HepG2 (cell line): ENCODE results near the gene DTHD1. TPM values are rescaled to one million over a fixed set of nuclear protein-coding genes. Genes with fewer than 3 reads are reported as not detected.

Experiments
- ATAC-seq: fragments of 200-7000 bp; cut with Tn5 transposase; 3 replicates; pipeline ENCODE4 v1.9.1; 2020; ENCODE audit warnings: mild to moderate bottlenecking, moderate library complexity
- BruUV-seq: library from RNA; stranded (reverse); fragments of 400-500 nt; replicated peaks from 2 replicates; lab custom pipeline; 2021; lab: Mats Ljungman, UMichigan
- CTCF ChIA-PET: fragments of 300-600 bp; formaldehyde crosslinking; extraction: SDS; loops from one replicate; lab custom pipeline; 2021; ENCODE audit warnings: low total read pairs, inconsistent platforms, low intra/inter-chr PET ratio; lab: Yijun Ruan, JAX
- POLR2A ChIA-PET: fragments of 350-600 bp; sonication (Branson Sonifier 250); formaldehyde crosslinking; loops from one replicate; lab custom pipeline; 2020; ENCODE audit warnings: antibody characterized with exemption, inconsistent platforms; lab: Yijun Ruan, JAX
- DNase-seq: peaks from one replicate; pipeline ENCODE4 v3.0.0-alpha.2; 2015; ENCODE audit warnings: low spot score
- FAIRE-seq: peaks from 3 replicates; lab custom pipeline; 2011; peaks lifted over from hg19 to GRCh38; lab: Jason Lieb, UNC
- H2AFZ ChIP-seq: one replicate; pipeline ENCODE4 v1.6.1; 2011; ENCODE audit warnings: low read length, inconsistent platforms
- H3K27ac ChIP-seq: fragments of 300-600 bp; 3 replicates; pipeline ENCODE4 v1.8.0; 2011; ENCODE audit warnings: mixed run types, mild to moderate bottlenecking, mixed read lengths, low read length, inconsistent platforms; ENCODE audit not compliant: insufficient read depth; ENCODE audit errors: extremely low read length
- H3K27me3 ChIP-seq, 2 experiments: fragments of 200-600 bp in 1 of 2; 2 replicates in 1 of 2; 3 replicates in 1 of 2; pipeline versions ENCODE4 v1.6.0 to v1.8.0; 2011; ENCODE audit warnings: low read length in 2 of 2, mild to moderate bottlenecking in 2 of 2, moderate library complexity in 2 of 2, inconsistent platforms in 1 of 2; ENCODE audit not compliant: insufficient read depth in 2 of 2, control insufficient read depth in 1 of 2
- H3K36me3 ChIP-seq, 2 experiments: fragments of 200-600 bp in 1 of 2; replicated peaks in 1 of 2; 2 replicates in 1 of 2; 3 replicates in 1 of 2; pipeline versions ENCODE4 v1.5.1 to v1.8.0; 2011; ENCODE audit warnings: low read length in 2 of 2, inconsistent platforms in 1 of 2; ENCODE audit not compliant: insufficient read depth in 2 of 2, control insufficient read depth in 1 of 2
- H3K4me1 ChIP-seq: 2 replicates; pipeline ENCODE4 v1.5.1; 2012; ENCODE audit warnings: low read length, inconsistent platforms; ENCODE audit not compliant: insufficient read depth
- H3K4me2 ChIP-seq: 2 replicates; pipeline ENCODE4 v1.6.0; 2011; ENCODE audit warnings: low read depth, low read length, inconsistent platforms
- H3K4me3 ChIP-seq, 3 experiments: fragments of 200-600 bp in 1 of 3; sonication (generic), shearing (Covaris generic) in 1 of 3; replicated peaks in 1 of 3; 2 replicates each; pipeline ENCODE4 v1.5.1; 2011 to 2016; ENCODE audit warnings: low read length in 3 of 3, inconsistent platforms in 2 of 3, low read depth in 2 of 3, mild to moderate bottlenecking in 2 of 3, control low read depth in 1 of 3, mixed read lengths in 1 of 3; ENCODE audit not compliant: insufficient read depth in 1 of 3
- H3K79me2 ChIP-seq: one replicate; pipeline ENCODE4 v1.6.1; 2011; ENCODE audit warnings: low read length, inconsistent platforms; ENCODE audit not compliant: insufficient read depth
- H3K9ac ChIP-seq: 2 replicates; pipeline ENCODE4 v1.6.0; 2011; ENCODE audit warnings: mild to moderate bottlenecking, low read depth, low read length, inconsistent platforms; ENCODE audit not compliant: insufficient read depth
- H3K9me3 ChIP-seq: 2 replicates; pipeline ENCODE4 v1.5.1; 2012; ENCODE audit warnings: mild to moderate bottlenecking, low read length
- H4K20me1 ChIP-seq: 2 replicates; pipeline ENCODE4 v1.6.0; 2011; ENCODE audit warnings: inconsistent platforms, mild to moderate bottlenecking, low read length, moderate library complexity; ENCODE audit not compliant: insufficient read depth
- DRAP1 ChIP-seq: IDR thresholded peaks from 2 replicates; pipeline ENCODE4 v1.6.1; 2016; ENCODE audit warnings: missing genetic modification reagents, missing compliant biosample characterization
- FOXA3 ChIP-seq: IDR thresholded peaks from 2 replicates; pipeline ENCODE4 v1.6.1; 2016; ENCODE audit warnings: missing genetic modification reagents, missing compliant biosample characterization
- HNRNPLL ChIP-seq: fragments of 200-400 bp; formaldehyde crosslinking; IDR thresholded peaks from 2 replicates; pipeline ENCODE4 v1.6.1; 2017; ENCODE audit warnings: mild to moderate bottlenecking, low read depth, low read length; ENCODE audit not compliant: poor library complexity, severe bottlenecking
- MYC ChIP-seq: sonication (generic); formaldehyde crosslinking; IDR thresholded peaks from 2 replicates; pipeline ENCODE4 v1.9.0; 2021; ENCODE audit warnings: missing genetic modification reagents, borderline replicate concordance
- PATZ1 ChIP-seq: sonication (generic); formaldehyde crosslinking; IDR thresholded peaks from 2 replicates; pipeline ENCODE4 v1.4.0; 2020; ENCODE audit warnings: missing genetic modification reagents
- PCBP2 ChIP-seq: fragments of 200-400 bp; formaldehyde crosslinking; optimal IDR thresholded peaks from 2 replicates; pipeline ENCODE3; 2018; ENCODE audit warnings: low read length, low read depth; ENCODE audit not compliant: poor library complexity, severe bottlenecking
- REL ChIP-seq: sonication (generic); formaldehyde crosslinking; conservative IDR thresholded peaks from 2 replicates; pipeline ENCODE4 v1.8.0; 2022; ENCODE audit warnings: mild to moderate bottlenecking, missing genetic modification reagents, moderate library complexity
- SMARCC2 ChIP-seq: fragments of 450-650 bp; IDR thresholded peaks from 2 replicates; pipeline ENCODE4 v1.6.1; 2017; ENCODE audit warnings: antibody characterized with exemption, mild to moderate bottlenecking
- ZFP36L1 ChIP-seq: sonication (generic); formaldehyde crosslinking; IDR thresholded peaks from 2 replicates; pipeline ENCODE4 v1.8.0; 2022; ENCODE audit warnings: mild to moderate bottlenecking, missing genetic modification reagents, moderate library complexity
- ZNF143 ChIP-seq: sonication (generic); formaldehyde crosslinking; IDR thresholded peaks from 2 replicates; pipeline ENCODE4 v1.4.0; 2020; ENCODE audit warnings: missing genetic modification reagents
- ZNF234 ChIP-seq: sonication (generic); formaldehyde crosslinking; conservative IDR thresholded peaks from 2 replicates; pipeline ENCODE4 v1.5.1; 2020; ENCODE audit warnings: mild to moderate bottlenecking, missing genetic modification reagents
- ZNF782 ChIP-seq: sonication (generic); formaldehyde crosslinking; IDR thresholded peaks from 2 replicates; pipeline ENCODE4 v1.4.0; 2020; ENCODE audit warnings: missing genetic modification reagents, mild to moderate bottlenecking, borderline replicate concordance
- ZNF841 ChIP-seq: sonication (generic); formaldehyde crosslinking; IDR thresholded peaks from 2 replicates; pipeline ENCODE4 v1.8.1; 2023; ENCODE audit warnings: missing genetic modification reagents, borderline replicate concordance
- ZNF883 ChIP-seq: sonication (generic); formaldehyde crosslinking; IDR thresholded peaks from 2 replicates; pipeline ENCODE4 v1.5.1; 2020; ENCODE audit warnings: mild to moderate bottlenecking, missing genetic modification reagents; ENCODE audit errors: not compliant biosample characterization
- WGBS: methylation state at CpG from one replicate; pipeline ENCODE4 v1.1.6; 2017; ENCODE audit warnings: low lambda C conversion rate; 5-methylcytosine and 5-hydroxymethylcytosine counted together
- in situ Hi-C: cut with HindIII; loops from 2 replicates; pipeline ENCODE4 v1.10.0; 2017; ENCODE audit warnings: low pct_unique_long_range_greater_than_20kb; ENCODE audit not compliant: extremely low pct_ligation_motif_present
- intact Hi-C: fragments of 100-400 bp; cut with micrococcal nuclease; formaldehyde crosslinking; loops from one replicate; pipeline ENCODE4 v1.10.0; 2022; ENCODE audit not compliant: unreplicated experiment
- polyA plus RNA-seq, 8 experiments: library from polyadenylated mRNA; depleted of rRNA in 3 of 8; stranded (reverse) in 7 of 8; unstranded in 1 of 8; fragments of >200 nt; fragmentation: Illumina TruSeq in 4 of 8; extraction: Trizol in 4 of 8; gene quantifications; 2 replicates each; pipeline versions ENCODE4 v1.2.1 to v1.2.3, GENCODE V29; 2011 to 2016; ENCODE audit warnings: low read depth in 4 of 8, missing spikeins in 1 of 8, mixed read lengths in 1 of 8; ENCODE audit not compliant: insufficient read depth in 1 of 8
- total RNA-seq, 5 experiments: library from RNA; depleted of rRNA; stranded (reverse); fragments of >200 nt; fragmentation: Illumina TruSeq; extraction: Trizol; gene quantifications; 2 replicates each; pipeline ENCODE4 v1.2.3, GENCODE V29; 2016; ENCODE audit warnings: low read depth in 1 of 5

The DTHD1 gene
- total and polyA plus RNA-seq, 2 of the 13 experiments (the other 11 are each of a cell fraction or from before 2014, with no cell fraction given): not detected

GRCh38 chr4:36324808-36325207, 43.4 kb downstream of the DTHD1 start:
- DNase-seq (no peak), ATAC-seq (no peak), FAIRE-seq (no peak)
- H4K20me1 ChIP-seq: no peaks in the 10 kb centered on the region
- no TSS peak for BruUV-seq
- no peaks in the 10 kb centered on the region for H3K79me2 ChIP-seq
- H3K4me1 ChIP-seq: no peaks in the 10 kb centered on the region
- CTCF ChIA-PET: no interaction called here
- POLR2A ChIA-PET: no interaction called here
- H3K9me3 ChIP-seq: no peaks in the 10 kb centered on the region
- 34% methylated on average over 4 of the region's 4 CpGs for WGBS
- in situ Hi-C loops: no loop called here
- H3K4me2 ChIP-seq: no peak overlapping the region
- no peak overlapping the region for H3K9ac ChIP-seq
- intact Hi-C loops: no loop called here
- no peaks in the 10 kb centered on the region for H3K36me3 ChIP-seq
- TF ChIP-seq SMARCC2 (no peak), REL (no peak), FOXA3 (CRISPR knock-in tag) (no peak), PCBP2 (no peak), HNRNPLL (no peak), ZNF782 (CRISPR knock-in tag) (no peak), DRAP1 (no peak), MYC (CRISPR knock-in tag) (no peak), PATZ1 (CRISPR knock-in tag) (no peak), ZNF143 (no peak), ZNF841 (CRISPR knock-in tag) (no peak), ZNF883 (no peak), ZNF234 (CRISPR knock-in tag) (no peak), ZFP36L1 (CRISPR knock-in tag) (no peak)
- no peak overlapping the region for H3K4me3 ChIP-seq
- no peak overlapping the region for H3K27ac ChIP-seq
- no peak overlapping the region for H2AFZ ChIP-seq
- H3K27me3 ChIP-seq: no peaks in the 10 kb centered on the region
